H1 (cell line): ENCODE measurements around the gene TTLL5. TPM values are rescaled to one million over a fixed set of nuclear protein-coding genes. Genes with fewer than 3 reads are reported as not detected.

Experiments
- CTCF ChIA-PET: fragments of 300-600 bp; sonication (Branson Sonifier 250); formaldehyde crosslinking; loops from one replicate; lab custom pipeline; 2021; ENCODE audit not compliant: partially characterized antibody; lab: Charles Lee
- POLR2A ChIA-PET: fragments of 300-600 bp; sonication (Branson Sonifier 250); formaldehyde crosslinking; loops from one replicate; lab custom pipeline; 2021; ENCODE audit warnings: inconsistent platforms; ENCODE audit not compliant: partially characterized antibody; lab: Charles Lee
- DNase-seq, 2 experiments: peaks; one replicate each; pipeline versions ENCODE4 v3.0.0 to v3.0.0-alpha.2; 2010 to 2022; ENCODE audit warnings: low spot score in 2 of 2, low read depth in 1 of 2, mixed read lengths in 1 of 2
- FAIRE-seq: peaks from 2 replicates; lab custom pipeline; 2011; peaks lifted over from hg19 to GRCh38; lab: Jason Lieb, UNC
- H2AFZ ChIP-seq: 2 replicates; pipeline ENCODE4 v1.8.1; 2012; ENCODE audit warnings: low read length, inconsistent platforms
- H2AK5ac ChIP-seq: 2 replicates; pipeline ENCODE4 v1.6.1; 2013; ENCODE audit warnings: low read depth, low read length
- H2BK120ac ChIP-seq: replicated peaks from 2 replicates; pipeline ENCODE3; 2013; ENCODE audit warnings: low read depth, low read length, inconsistent platforms
- H2BK12ac ChIP-seq: 2 replicates; pipeline ENCODE4 v1.6.1; 2013; ENCODE audit warnings: low read depth, low read length
- H2BK15ac ChIP-seq: 2 replicates; pipeline ENCODE4 v1.6.1; 2013; ENCODE audit warnings: low read length
- H2BK20ac ChIP-seq: 2 replicates; pipeline ENCODE4 v1.6.1; 2013; ENCODE audit warnings: low read length
- H2BK5ac ChIP-seq: 2 replicates; pipeline ENCODE4 v1.6.1; 2013; ENCODE audit warnings: low read depth, low read length
- H3K14ac ChIP-seq: 2 replicates; pipeline ENCODE4 v1.6.1; 2013; ENCODE audit warnings: inconsistent platforms; ENCODE audit not compliant: insufficient read length
- H3K18ac ChIP-seq: 2 replicates; pipeline ENCODE4 v1.6.1; 2013; ENCODE audit warnings: low read length; ENCODE audit errors: extremely low read depth
- H3K23ac ChIP-seq: 2 replicates; pipeline ENCODE4 v1.6.1; 2013; ENCODE audit warnings: inconsistent platforms; ENCODE audit not compliant: insufficient read length
- H3K23me2 ChIP-seq: 2 replicates; pipeline ENCODE4 v1.6.1; 2013; ENCODE audit warnings: low read depth, low read length
- H3K27ac ChIP-seq: 2 replicates; pipeline ENCODE4 v1.6.1; 2011; ENCODE audit warnings: low read depth, low read length, inconsistent platforms
- H3K27me3 ChIP-seq, 4 experiments: replicated peaks in 1 of 4; 1 replicate in 1 of 4; 2 replicates in 3 of 4; pipeline versions ENCODE4 v1.6.1 to v1.8.1; 2011 to 2013; ENCODE audit warnings: low read length in 3 of 4, mild to moderate bottlenecking in 3 of 4, inconsistent platforms in 2 of 4, mixed read lengths in 2 of 4, moderate library complexity in 1 of 4; ENCODE audit not compliant: control insufficient read depth in 3 of 4, insufficient read depth in 3 of 4; ENCODE audit errors: extremely low read depth in 1 of 4
- H3K36me3 ChIP-seq, 4 experiments: 2 replicates each; pipeline versions ENCODE4 v1.6.1 to v1.8.1; 2011 to 2013; ENCODE audit warnings: mild to moderate bottlenecking in 4 of 4, low read length in 3 of 4, moderate library complexity in 2 of 4, control low read depth in 1 of 4, inconsistent platforms in 1 of 4; ENCODE audit not compliant: insufficient read depth in 4 of 4, control insufficient read depth in 2 of 4
- H3K4ac ChIP-seq: replicated peaks from 2 replicates; pipeline ENCODE3; 2013; ENCODE audit warnings: low read length, low read depth, mixed read lengths, inconsistent platforms; ENCODE audit not compliant: insufficient read length
- H3K4me1 ChIP-seq, 4 experiments: replicated peaks in 1 of 4; 1 replicate in 1 of 4; 2 replicates in 3 of 4; pipeline versions ENCODE4 v1.6.1 to v1.8.1; 2011 to 2013; ENCODE audit warnings: low read length in 3 of 4, inconsistent platforms in 2 of 4, mixed read lengths in 1 of 4; ENCODE audit not compliant: insufficient read depth in 4 of 4, control insufficient read depth in 3 of 4
- H3K4me2 ChIP-seq, 2 experiments: 2 replicates each; pipeline versions ENCODE4 v1.6.1 to v1.8.1; 2011 to 2013; ENCODE audit warnings: low read depth in 2 of 2, low read length in 2 of 2, control low read depth in 1 of 2, inconsistent platforms in 1 of 2, mild to moderate bottlenecking in 1 of 2; ENCODE audit not compliant: insufficient read depth in 1 of 2
- H3K4me3 ChIP-seq, 4 experiments: fragments of 200-600, 300-600 bp in 1 of 4; sonication (generic), shearing (Covaris generic), sonication (Bioruptor Twin) in 1 of 4; 2 replicates each; pipeline versions ENCODE4 v1.5.1 to v1.8.1; 2011 to 2016; ENCODE audit warnings: low read length in 4 of 4, low read depth in 3 of 4, control low read depth in 2 of 4, inconsistent platforms in 2 of 4, mild to moderate bottlenecking in 2 of 4, mixed read lengths in 1 of 4, moderate library complexity in 1 of 4; ENCODE audit not compliant: insufficient read depth in 2 of 4; ENCODE audit errors: extremely low read depth in 1 of 4
- H3K56ac ChIP-seq: replicated peaks from 2 replicates; pipeline ENCODE3; 2013; ENCODE audit warnings: low read depth, mild to moderate bottlenecking, mixed read lengths, low read length, inconsistent platforms; ENCODE audit not compliant: insufficient read length
- H3K79me1 ChIP-seq: 2 replicates; pipeline ENCODE4 v1.6.1; 2013; ENCODE audit warnings: low read depth, low read length, control low read depth
- H3K79me2 ChIP-seq, 2 experiments: 2 replicates each; pipeline versions ENCODE4 v1.6.1 to v1.8.1; 2012 to 2013; ENCODE audit warnings: low read length in 2 of 2, mild to moderate bottlenecking in 2 of 2, inconsistent platforms in 1 of 2; ENCODE audit not compliant: insufficient read depth in 2 of 2, control insufficient read depth in 1 of 2
- H3K9ac ChIP-seq, 4 experiments: replicated peaks in 1 of 4; 1 replicate in 1 of 4; 2 replicates in 3 of 4; pipeline versions ENCODE4 v1.6.1 to v1.8.1; 2011 to 2013; ENCODE audit warnings: low read depth in 3 of 4, low read length in 3 of 4, control low read depth in 2 of 4, mild to moderate bottlenecking in 2 of 4, moderate library complexity in 2 of 4, inconsistent platforms in 1 of 4; ENCODE audit errors: extremely low read depth in 1 of 4
- H3K9me3 ChIP-seq, 2 experiments: 2 replicates each; pipeline versions ENCODE4 v1.6.1 to v1.8.1; 2012 to 2013; ENCODE audit warnings: mild to moderate bottlenecking in 2 of 2, moderate library complexity in 2 of 2, control low read depth in 1 of 2, inconsistent platforms in 1 of 2, low read depth in 1 of 2, low read length in 1 of 2, mixed read lengths in 1 of 2; ENCODE audit not compliant: insufficient read depth in 2 of 2
- H4K20me1 ChIP-seq, 2 experiments: replicated peaks in 1 of 2; 2 replicates each; pipeline versions ENCODE3 to v1.8.1; 2011 to 2013; ENCODE audit warnings: inconsistent platforms in 2 of 2, low read length in 2 of 2, mild to moderate bottlenecking in 1 of 2; ENCODE audit not compliant: insufficient read depth in 2 of 2, control insufficient read depth in 1 of 2
- H4K5ac ChIP-seq: 2 replicates; pipeline ENCODE4 v1.6.1; 2013; ENCODE audit warnings: low read length, low read depth, mixed read lengths, inconsistent platforms; ENCODE audit not compliant: insufficient read length
- H4K8ac ChIP-seq: 2 replicates; pipeline ENCODE4 v1.8.0; 2013; ENCODE audit warnings: mild to moderate bottlenecking, moderate library complexity, low read length, inconsistent platforms; ENCODE audit not compliant: insufficient read depth; ENCODE audit errors: extremely low read depth
- H4K91ac ChIP-seq: replicated peaks from 2 replicates; pipeline ENCODE3; 2013; ENCODE audit warnings: low read length, mixed read lengths, inconsistent platforms; ENCODE audit not compliant: insufficient read length
- ASH2L ChIP-seq: fragments of 200-600, 300-600 bp; sonication (generic); IDR thresholded peaks from one replicate; pipeline ENCODE4 v1.7.1; 2017; ENCODE audit warnings: low read length
- CREB1 ChIP-seq: IDR thresholded peaks from 2 replicates; pipeline ENCODE4 v1.6.1; 2012; ENCODE audit warnings: inconsistent platforms
- EP300 ChIP-seq, 2 experiments: IDR thresholded peaks; 1 replicate in 1 of 2; 2 replicates in 1 of 2; pipeline ENCODE4 v1.6.1; 2011 to 2012; ENCODE audit warnings: low read depth in 2 of 2, low read length in 2 of 2, mild to moderate bottlenecking in 2 of 2, borderline replicate concordance in 1 of 2, inconsistent platforms in 1 of 2, moderate library complexity in 1 of 2
- GABPA ChIP-seq: IDR thresholded peaks from 2 replicates; pipeline ENCODE4 v1.6.1; 2011; ENCODE audit warnings: mild to moderate bottlenecking, low read length, moderate library complexity, borderline replicate concordance; ENCODE audit not compliant: insufficient read depth
- HDAC6 ChIP-seq: IDR thresholded peaks from one replicate; pipeline ENCODE4 v1.7.1; 2012; ENCODE audit warnings: low read depth, mild to moderate bottlenecking, inconsistent platforms, low read length, moderate library complexity
- JUND ChIP-seq: IDR thresholded peaks from 2 replicates; pipeline ENCODE4 v1.6.1; 2011; ENCODE audit warnings: mild to moderate bottlenecking, improper control_type of control experiment, low read length
- KDM1A ChIP-seq: fragments of 200-600, 300-600 bp; sonication (generic); IDR thresholded peaks from 2 replicates; pipeline ENCODE4 v1.7.1; 2016; ENCODE audit warnings: mild to moderate bottlenecking, low read length, borderline replicate concordance
- NRF1 ChIP-seq: IDR thresholded peaks from 2 replicates; pipeline ENCODE4 v1.6.1; 2011; ENCODE audit warnings: mild to moderate bottlenecking, low read depth, low read length, improper control_type of control experiment
- POLR2AphosphoS5 ChIP-seq: IDR thresholded peaks from 2 replicates; pipeline ENCODE4 v1.6.1; 2011; ENCODE audit warnings: low read depth, low read length
- SIRT6 ChIP-seq: IDR thresholded peaks from one replicate; pipeline ENCODE4 v1.7.1; 2012; ENCODE audit warnings: low read length, inconsistent platforms
- YY1 ChIP-seq: IDR thresholded peaks from 2 replicates; pipeline ENCODE4 v1.6.1; 2011; ENCODE audit warnings: low read depth, mild to moderate bottlenecking, low read length
- WGBS, 2 experiments: shearing (Covaris generic) in 1 of 2; methylation state at CpG; one replicate each; pipeline versions ENCODE4 v1.1.6 to v1.1.7; 2013 to 2015; ENCODE audit warnings: low lambda C conversion rate in 2 of 2, mixed read lengths in 2 of 2, inconsistent platforms in 1 of 2, low coverage in 1 of 2, missing lambda C conversion rate in 1 of 2; ENCODE audit not compliant: insufficient replicate concordance in 2 of 2, insufficient coverage in 1 of 2, insufficient read length in 1 of 2; ENCODE audit errors: extremely low coverage in 1 of 2, missing lambda C conversion rate in 1 of 2; 5-methylcytosine and 5-hydroxymethylcytosine counted together
- polyA plus RNA-seq, 7 experiments: library from polyadenylated mRNA; depleted of rRNA in 3 of 7; stranded (reverse) in 5 of 7; unstranded in 2 of 7; fragments of >200 nt in 5 of 7; fragments of 200-250 nt in 2 of 7; gene quantifications; 1 replicate in 5 of 7; 2 replicates in 1 of 7; 4 replicates in 1 of 7; pipeline versions ENCODE4 v1.2.1 to v1.2.3, GENCODE V29; 2011 to 2013; ENCODE audit warnings: missing spikeins in 2 of 7, mixed read lengths in 2 of 7
- total RNA-seq: library from RNA; stranded (reverse); fragmentation: NEBNext Ultra II Directional; extraction: Animal tissue kit (Norgen Biotek cat#: 25700); gene quantifications from 2 replicates; pipeline ENCODE4 v1.2.1, GENCODE V29; 2021
- TF ChIP-seq, protein P1 (sequence below): IDR thresholded peaks from 2 replicates; pipeline ENCODE4 v1.6.1; 2012; ENCODE audit warnings: low read length, inconsistent platforms

TTLL5 gene
- total and polyA plus RNA-seq, 2 of the 8 experiments (the other 6 are each of a cell fraction or from before 2014, with no cell fraction given) = 16.1 to 45.9 TPM

GRCh38 chr14:75857199-75857598 is 196.2 kb downstream of the TTLL5 start:
- Histone ChIP-seq H2AK5ac (no peak overlapping the region), H2BK20ac (no peak overlapping the region), H3K23ac (no peak overlapping the region), H3K9ac (no peak overlapping the region), H3K4me2 (no peak overlapping the region), H3K4me3 (no peak overlapping the region), H4K20me1 (peaks cover 2 to 4% of the 10 kb centered on the region in 2 experiments), H4K5ac (no peak overlapping the region), H3K79me1 (no peaks in the 10 kb centered on the region), H3K23me2 (no peaks in the 10 kb centered on the region), H2BK15ac (no peak overlapping the region), H3K14ac (no peak overlapping the region), H3K4ac (no peak overlapping the region), H3K27me3 (peaks cover 5 to 15% (median 14%) of the 10 kb centered on the region in 4 experiments), H3K36me3 (no peaks in the 10 kb centered on the region; a peak in 1 of 8 replicates), H2BK120ac (no peak overlapping the region), H2AFZ (no peak overlapping the region), H2BK12ac (no peak overlapping the region), H3K56ac (no peak overlapping the region), H3K79me2 (no peaks in the 10 kb centered on the region), H3K9me3 (no peaks in the 10 kb centered on the region), H3K4me1 (peaks cover 2 to 11% (median 7%) of the 10 kb centered on the region in 4 experiments; a peak in 3 of 7 replicates), H4K91ac (no peak overlapping the region), H3K27ac (no peak overlapping the region), H4K8ac (no peak overlapping the region), H3K18ac (no peak overlapping the region), H2BK5ac (no peak overlapping the region)
- no peak for TF ChIP-seq CREB1
- no peak for TF ChIP-seq EP300 (IDR thresholded peaks at IDR 0.05; ENCODE audit: borderline replicate concordance in 1 of 2, low read depth in 2 of 2, low read length in 2 of 2)
- TF ChIP-seq GABPA = no peak
- TF ChIP-seq NRF1 = no peak
- no peak for TF ChIP-seq ASH2L
- no peak for TF ChIP-seq JUND
- TF ChIP-seq SIRT6 = no peak
- TF ChIP-seq POLR2AphosphoS5 = no peak
- TF ChIP-seq, protein P1, sequence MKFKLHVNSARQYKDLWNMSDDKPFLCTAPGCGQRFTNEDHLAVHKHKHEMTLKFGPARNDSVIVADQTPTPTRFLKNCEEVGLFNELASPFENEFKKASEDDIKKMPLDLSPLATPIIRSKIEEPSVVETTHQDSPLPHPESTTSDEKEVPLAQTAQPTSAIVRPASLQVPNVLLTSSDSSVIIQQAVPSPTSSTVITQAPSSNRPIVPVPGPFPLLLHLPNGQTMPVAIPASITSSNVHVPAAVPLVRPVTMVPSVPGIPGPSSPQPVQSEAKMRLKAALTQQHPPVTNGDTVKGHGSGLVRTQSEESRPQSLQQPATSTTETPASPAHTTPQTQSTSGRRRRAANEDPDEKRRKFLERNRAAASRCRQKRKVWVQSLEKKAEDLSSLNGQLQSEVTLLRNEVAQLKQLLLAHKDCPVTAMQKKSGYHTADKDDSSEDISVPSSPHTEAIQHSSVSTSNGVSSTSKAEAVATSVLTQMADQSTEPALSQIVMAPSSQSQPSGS = no peak
- no peak for TF ChIP-seq YY1
- TF ChIP-seq HDAC6 = no peak
- no peak for TF ChIP-seq KDM1A
- CTCF ChIA-PET = no interaction called here
- DNase-seq (no peak), FAIRE-seq (no peak)
- POLR2A ChIA-PET = no interaction called here
- 85% methylated on average over 1 of the region's 1 CpG; no CpG with 5 or more reads in 1 of the 2 experiments for WGBS, 2 experiments
